GM12865 (cell line): ENCODE results near the gene USB1.
A peak's percentile ranks its signal among the peaks of the same experiment; 100 is the strongest.
"Not testable (repeated sequence)": the region's sequence is repeated elsewhere in the genome, so short reads cannot be mapped to it uniquely, and the experiment has no call there.

ENCODE experiments used
- DNase-seq: peaks from one replicate; pipeline ENCODE4 v3.0.0; 2010; ENCODE audit warnings: low read depth
- H3K4me3 ChIP-seq: 2 replicates; pipeline ENCODE4 v1.5.1; 2011; ENCODE audit warnings: mild to moderate bottlenecking, low read depth, low read length, control low read depth
- CTCF ChIP-seq: IDR thresholded peaks from 2 replicates; pipeline ENCODE4 v1.5.1; 2011; ENCODE audit warnings: low read length, control low read depth, low read depth, inconsistent platforms; ENCODE audit not compliant: insufficient read depth; ENCODE audit errors: missing control alignments

The USB1 gene

GRCh38 chr16:57969451-57970123, 31.6 kb upstream of the USB1 start:
- no peak for DNase-seq
- TF ChIP-seq CTCF, result no peak
- H3K4me3 ChIP-seq, result no peak overlapping the region

- no peak for DNase-seq
- no peak for TF ChIP-seq CTCF
- no peak overlapping the region for H3K4me3 ChIP-seq
These were observed 30.9 kb upstream of the USB1 start for GRCh38 chr16:57970319-57970718.

GRCh38 chr16:57970970-57971369, 30.2 kb upstream of the USB1 start, which contains the start of gene CNGB1:
TSS of gene CNGB1 (minus strand) at chr16:57971128. CDS start at chr16:57967286, 3,842 bp downstream.
- no peak within 1 kb of the TSS for H3K4me3 ChIP-seq
- TF ChIP-seq CTCF, result no peak
- DNase-seq, result no peak

GRCh38 chr16:57971848-57972247, 29.4 kb upstream of the USB1 start:
- no peak for TF ChIP-seq CTCF
- H3K4me3 ChIP-seq, result no peak overlapping the region
- no peak for DNase-seq

- H3K4me3 ChIP-seq, result no peak overlapping the region
- no peak for TF ChIP-seq CTCF
- DNase-seq, result no peak
These were observed 28.9 kb upstream of the USB1 start for GRCh38 chr16:57972306-57972705.

GRCh38 chr16:57976331-57976796, 24.8 kb upstream of the USB1 start:
- no peak overlapping the region for H3K4me3 ChIP-seq
- DNase-seq, result no peak
- TF ChIP-seq CTCF, result no peak

- no peak for DNase-seq
- peak; percentile 19 for TF ChIP-seq CTCF
- H3K4me3 ChIP-seq, result no peak overlapping the region
These were observed 23.7 kb upstream of the USB1 start for GRCh38 chr16:57977418-57978069.

- H3K4me3 ChIP-seq, DNase-seq: not testable (repeated sequence)
These were observed 23.1 kb upstream of the USB1 start for GRCh38 chr16:57978070-57978465.
